HG02852 (cell line): Measurements from ENCODE around the gene OR2AG1.
"Not testable (repeated sequence)": the region's sequence is repeated elsewhere in the genome, so short reads cannot be mapped to it uniquely, and the experiment has no call there.

ENCODE experiments used
- ATAC-seq: cut with Tn5 transposase; IDR thresholded peaks from one replicate; pipeline ENCODE4 v1.9.1; 2021; ENCODE audit warnings: mild to moderate bottlenecking, moderate library complexity; ENCODE audit not compliant: unreplicated experiment

OR2AG1 gene

DNA sequence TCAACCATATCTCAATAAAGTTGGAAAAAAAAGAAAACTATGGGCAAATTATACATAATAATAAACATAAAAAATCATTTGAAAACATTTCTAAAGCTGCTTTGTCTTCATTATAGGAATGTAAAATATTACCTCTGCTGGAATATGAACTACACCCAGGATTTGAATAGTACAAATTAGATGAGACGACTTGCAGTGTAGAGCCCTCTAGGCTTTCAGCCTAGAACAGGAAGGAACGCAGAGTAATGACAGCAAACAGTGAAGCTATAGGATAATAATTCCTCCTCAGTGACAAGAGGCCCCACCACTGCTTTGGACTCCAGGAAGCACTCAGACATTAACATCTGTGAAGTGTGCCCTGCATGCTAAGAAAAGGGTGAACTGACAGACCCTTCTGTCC is 7.7 kb downstream of the OR2AG1 start:
- ATAC-seq: no peak

GRCh38 chr11:6794639-6795038 is 11.8 kb downstream of the OR2AG1 start:
- no peak for ATAC-seq

GRCh38 chr11:6799402-6799801 is 16.6 kb downstream of the OR2AG1 start, which contains the start of gene OR6A2:
OR6A2 (minus strand) TSS chr11:6799689; CDS start chr11:6795708, 3,981 bp downstream.
- no peak for ATAC-seq

- not testable (repeated sequence) for ATAC-seq
These were observed 18.3 kb downstream of the OR2AG1 start for GRCh38 chr11:6801075-6801474.

DNA sequence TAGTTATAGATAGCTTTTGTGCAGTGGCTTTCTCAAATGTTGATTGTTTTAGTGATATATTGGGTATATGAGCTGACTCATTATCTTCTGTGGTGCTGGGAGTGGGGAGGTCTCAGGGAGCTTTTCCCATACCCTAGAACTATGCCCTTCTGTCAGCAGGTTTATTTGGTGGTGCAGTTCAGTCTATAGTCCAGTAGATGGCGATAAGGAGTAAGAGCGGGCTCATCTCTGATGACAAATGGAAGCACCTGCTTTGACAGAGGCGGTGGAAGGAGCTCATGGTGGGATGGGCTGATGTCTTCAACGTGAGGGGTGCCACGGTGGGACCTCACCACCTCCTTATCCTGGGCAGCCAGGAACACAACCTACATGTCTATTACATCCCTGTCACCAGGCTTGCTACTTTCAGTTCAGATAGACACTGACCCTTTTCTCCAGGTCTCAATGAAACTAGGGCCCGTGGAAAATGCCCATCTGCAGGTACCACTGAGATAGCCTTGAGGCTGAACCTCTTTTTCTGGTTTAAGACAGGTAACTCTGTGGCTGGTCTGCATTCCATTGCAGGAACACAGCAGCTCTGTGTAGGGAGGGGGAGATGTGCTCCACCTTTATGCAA is 29.7 kb downstream of the OR2AG1 start:
- ATAC-seq: peak; percentile 85

DNA sequence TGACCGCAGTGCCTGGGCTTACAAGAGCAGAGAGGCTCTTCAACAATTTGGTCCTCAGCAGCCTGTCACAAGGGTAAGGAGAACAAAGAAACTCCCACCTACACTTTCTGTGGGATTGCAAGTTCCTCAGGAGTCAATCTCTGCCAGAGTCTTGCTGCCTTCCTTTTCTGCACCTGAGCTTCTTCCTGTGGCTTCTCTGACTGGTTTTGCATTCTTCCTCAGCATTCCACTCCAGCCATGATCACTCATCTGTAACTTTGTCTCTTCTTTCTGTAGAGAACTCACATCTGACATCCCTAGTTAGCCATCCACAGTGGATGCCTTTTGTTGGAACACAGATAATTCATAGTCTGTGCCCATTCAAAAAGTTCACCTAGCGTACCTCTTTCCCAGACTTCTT is 30.8 kb downstream of the OR2AG1 start:
- ATAC-seq: no peak

- no peak for ATAC-seq
These were observed 34.9 kb downstream of the OR2AG1 start for GRCh38 chr11:6817694-6818093.

GRCh38 chr11:6818967-6819366 is 36.1 kb downstream of the OR2AG1 start:
- no peak for ATAC-seq

DNA sequence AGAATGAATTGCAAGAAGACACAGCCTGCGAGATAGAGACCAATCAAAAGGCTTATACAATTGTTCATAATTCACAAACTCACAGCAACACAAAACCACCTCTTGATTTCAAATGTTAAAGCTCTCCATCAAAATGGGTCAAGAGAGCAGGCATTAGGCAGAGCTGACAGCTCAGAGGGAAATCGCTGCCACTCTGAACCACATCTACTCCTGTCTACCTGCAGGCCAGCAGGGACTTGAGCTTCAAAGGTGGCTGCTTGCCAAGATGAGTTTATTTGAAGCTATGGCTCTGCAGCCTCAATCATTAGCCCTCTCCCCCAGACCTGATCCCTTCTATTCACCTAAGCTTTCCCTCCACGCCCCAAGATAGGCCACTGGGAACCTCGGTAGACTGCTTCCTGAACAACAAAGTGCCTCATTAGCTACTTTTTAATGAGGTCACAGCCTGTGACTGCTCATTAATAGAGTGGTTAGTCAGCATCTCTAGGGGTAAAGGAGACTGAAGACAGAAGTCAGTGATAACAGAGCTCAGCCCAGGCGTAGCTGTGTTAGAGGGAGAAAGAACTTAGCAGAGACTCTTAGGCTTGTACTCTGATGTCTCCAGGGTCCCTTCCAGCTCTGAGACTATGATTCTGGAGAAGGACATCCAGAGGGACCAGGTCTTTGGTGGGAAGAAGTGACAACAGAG is 41.5 kb downstream of the OR2AG1 start:
- ATAC-seq: no peak

DNA sequence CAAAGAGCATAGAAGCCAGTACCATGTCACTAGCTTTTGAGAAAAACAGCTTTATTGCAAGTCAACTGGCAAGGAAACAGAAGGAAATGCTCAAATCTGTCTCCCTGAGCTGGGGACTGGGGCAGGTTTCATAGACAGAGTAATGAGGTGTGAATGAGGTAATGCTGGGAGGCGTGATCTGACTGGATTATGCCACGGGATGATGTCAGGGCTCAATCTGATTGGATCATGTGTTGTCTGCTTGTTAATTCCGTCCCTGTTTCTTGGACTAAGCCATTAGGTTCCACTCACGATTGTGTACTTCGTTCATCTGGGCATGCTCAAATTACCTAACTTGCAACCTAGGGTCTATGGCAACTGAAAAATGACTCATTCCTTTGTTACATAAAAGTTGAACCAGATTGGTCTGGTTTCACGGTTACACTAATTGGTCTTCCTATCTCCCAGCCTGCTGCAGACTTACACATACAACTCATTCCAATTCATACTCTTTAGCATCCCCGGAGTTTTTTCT is 42.5 kb downstream of the OR2AG1 start:
- ATAC-seq: no peak

DNA sequence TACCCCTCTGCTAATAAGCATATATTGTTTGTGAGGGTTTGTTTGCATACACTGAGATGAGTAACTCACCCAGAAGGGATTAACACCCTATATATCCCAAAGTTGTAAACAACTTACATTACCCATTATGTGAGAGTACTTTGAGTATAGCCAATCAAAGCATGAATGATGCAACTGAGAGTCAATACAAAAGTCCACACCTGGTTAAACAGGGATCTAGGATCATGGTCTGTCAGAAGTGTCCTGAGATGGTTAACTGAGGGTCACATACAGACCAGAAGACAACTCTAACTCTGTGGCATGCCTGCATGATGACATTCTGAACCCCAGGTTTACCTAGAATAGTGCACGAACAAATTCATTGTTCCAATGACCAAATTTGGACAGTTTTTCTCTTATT is 45.3 kb downstream of the OR2AG1 start:
- ATAC-seq: no peak

DNA sequence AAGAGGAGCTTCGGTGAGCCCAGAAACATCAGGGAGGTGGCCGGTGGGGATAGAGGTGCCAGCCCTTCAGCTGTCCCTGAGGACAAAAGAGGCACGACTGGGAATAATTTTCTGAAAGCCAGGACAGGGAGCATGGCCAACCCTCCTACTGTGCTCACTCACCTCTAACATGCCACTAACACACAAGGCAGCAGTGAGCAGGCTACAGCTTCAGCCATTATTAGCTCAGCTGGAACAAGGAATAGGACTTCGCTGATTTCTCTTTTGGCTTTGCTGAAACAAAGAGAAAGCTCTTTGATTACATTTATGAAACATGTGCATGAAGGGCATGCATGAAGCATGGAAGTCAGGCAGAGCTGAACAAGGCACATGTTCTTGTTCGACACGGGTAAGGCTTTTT is 50.5 kb downstream of the OR2AG1 start:
- no peak for ATAC-seq

DNA sequence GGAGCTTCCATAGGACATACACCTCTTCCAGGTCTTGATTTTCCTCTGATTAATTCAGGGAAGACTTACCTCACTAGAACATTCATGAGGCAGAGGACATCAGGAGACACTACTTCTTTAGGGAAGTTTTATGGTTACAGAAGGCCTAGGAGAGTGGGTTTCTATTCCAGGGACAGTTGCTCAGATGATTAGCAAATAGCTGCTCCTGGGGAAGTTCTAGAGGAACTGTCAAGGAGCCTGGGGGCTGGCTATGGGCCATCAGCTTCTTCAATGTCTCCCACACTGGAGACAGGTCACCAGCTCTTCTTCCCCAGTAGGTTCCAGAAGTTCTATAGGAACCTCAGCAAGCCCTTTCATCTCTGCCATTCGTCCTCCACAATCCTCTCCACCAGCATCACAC is 51.2 kb downstream of the OR2AG1 start:
- ATAC-seq: no peak
